Kidney epithelial cell (primary cell): ENCODE data around the gene TLE3. TPM values are rescaled to one million over a fixed set of nuclear protein-coding genes. Genes with fewer than 3 reads are reported as not detected.
A peak's percentile ranks its signal among the peaks of the same experiment; 100 is the strongest.

Experiments used
- DNase-seq: peaks from one replicate; pipeline ENCODE4 v3.0.0-alpha.2; 2010; ENCODE audit warnings: low read depth
- H3K27me3 ChIP-seq: 2 replicates; pipeline ENCODE4 v1.6.0; 2011; ENCODE audit warnings: low read length; ENCODE audit not compliant: control insufficient read depth, insufficient read depth
- H3K36me3 ChIP-seq: 2 replicates; pipeline ENCODE4 v1.5.1; 2011; ENCODE audit warnings: low read length; ENCODE audit not compliant: control insufficient read depth, insufficient read depth
- H3K4me3 ChIP-seq: 2 replicates; pipeline ENCODE4 v1.5.1; 2011; ENCODE audit warnings: low read depth, mild to moderate bottlenecking, control low read depth, low read length
- CTCF ChIP-seq: IDR thresholded peaks from 2 replicates; pipeline ENCODE4 v1.5.1; 2011; ENCODE audit warnings: mild to moderate bottlenecking, moderate library complexity, low read length, control low read depth, inconsistent platforms; ENCODE audit not compliant: insufficient read depth, poor library complexity, severe bottlenecking
- total RNA-seq: library from RNA; depleted of rRNA; stranded (reverse); fragments of >200 nt; gene quantifications from 2 replicates; pipeline ENCODE4 v1.2.3, GENCODE V29; 2015

TLE3 gene
- total RNA-seq, 1 donor from 2014 or later = 67.5 TPM

- no peak for TF ChIP-seq CTCF
- peaks cover 6% of the 10 kb centered on the region for H3K36me3 ChIP-seq
These were observed 34.3 kb downstream of the TLE3 start for GRCh38 chr15:70063261-70063925.

GRCh38 chr15:70062321-70062956, 35.3 kb downstream of the TLE3 start:
- TF ChIP-seq CTCF = no peak
- H3K27me3 ChIP-seq = no peaks in the 10 kb centered on the region
- peak; percentile 57 for DNase-seq
- H3K4me3 ChIP-seq = no peak overlapping the region
- H3K36me3 ChIP-seq = peaks cover 6% of the 10 kb centered on the region

More at GRCh38 chr15:70063261-70063925, 34.3 kb downstream of the TLE3 start:
- Histone ChIP-seq H3K27me3 (no peaks in the 10 kb centered on the region), H3K4me3 (no peak overlapping the region)
- no peak for DNase-seq

GRCh38 chr15:70061696-70062270, 35.9 kb downstream of the TLE3 start:
- no peak for DNase-seq
- Histone ChIP-seq H3K4me3 (no peak overlapping the region), H3K27me3 (no peaks in the 10 kb centered on the region), H3K36me3 (peaks cover 6% of the 10 kb centered on the region)
- no peak for TF ChIP-seq CTCF

- DNase-seq = peak; percentile 43
These were observed 36.8 kb downstream of the TLE3 start for GRCh38 chr15:70060993-70061305.

GRCh38 chr15:70060214-70060992, 37.3 kb downstream of the TLE3 start:
- TF ChIP-seq CTCF = no peak
- Histone ChIP-seq H3K27me3 (no peaks in the 10 kb centered on the region), H3K36me3 (peaks cover 6% of the 10 kb centered on the region), H3K4me3 (no peak overlapping the region)
- no peak for DNase-seq

More at GRCh38 chr15:70060993-70061305, 36.8 kb downstream of the TLE3 start:
- Histone ChIP-seq H3K4me3 (no peak overlapping the region), H3K27me3 (no peaks in the 10 kb centered on the region), H3K36me3 (peaks cover 6% of the 10 kb centered on the region)
- no peak for TF ChIP-seq CTCF
